Vagina (tissue), 2 donors: ENCODE data around the gene SLC29A2. TPM values are rescaled to one million over a fixed set of nuclear protein-coding genes. Genes with fewer than 3 reads are reported as not detected.

Experiments
- DNase-seq, 2 donors: peaks; one replicate each; pipeline ENCODE4 v3.0.0-alpha.2; 2017; ENCODE audit errors: extremely low spot score in 2 of 2
- H3K27ac ChIP-seq: fragments of 200-600 bp; sonication (generic); one replicate; pipeline ENCODE4 v1.5.1; 2019
- H3K27me3 ChIP-seq: fragments of 200-600 bp; sonication (generic); one replicate; pipeline ENCODE4 v1.5.1; 2019
- H3K36me3 ChIP-seq, 2 donors: fragments of 200-600 bp; sonication (generic); one replicate each; pipeline ENCODE4 v1.5.1; 2017 to 2019
- H3K4me1 ChIP-seq: fragments of 200-600 bp; sonication (generic); one replicate; pipeline ENCODE4 v1.5.1; 2019
- H3K4me3 ChIP-seq, 2 donors: fragments of 200-600 bp; sonication (generic); 1 replicate in 1 of 2; 2 replicates in 1 of 2; pipeline ENCODE4 v1.5.1; 2016 to 2019
- H3K9me3 ChIP-seq: fragments of 200-600 bp; sonication (generic); one replicate; pipeline ENCODE4 v1.5.1; 2019
- CTCF ChIP-seq, 3 experiments: fragments of 450-650 bp in 2 of 3; fragments of 200-600 bp in 1 of 3; sonication (generic) in 1 of 3; IDR thresholded peaks; one replicate each; pipeline ENCODE4 v1.5.1; 2017 to 2019; ENCODE audit warnings: antibody characterized with exemption in 3 of 3, mild to moderate bottlenecking in 2 of 3, moderate library complexity in 2 of 3
- POLR2A ChIP-seq, 2 donors: fragments of 450-650 bp; IDR thresholded peaks; one replicate each; pipeline ENCODE4 v1.6.1; 2017; ENCODE audit warnings: antibody characterized with exemption in 2 of 2, mild to moderate bottlenecking in 2 of 2, moderate library complexity in 2 of 2
- POLR2AphosphoS5 ChIP-seq, 2 donors: sonication (generic); formaldehyde crosslinking; IDR thresholded peaks; one replicate each; pipeline ENCODE4 v1.9.0; 2017; ENCODE audit warnings: antibody characterized with exemption in 2 of 2, mild to moderate bottlenecking in 2 of 2, low read depth in 1 of 2; ENCODE audit not compliant: insufficient read depth in 1 of 2
- intact Hi-C: fragments of 100-400 bp; cut with DNase I; formaldehyde crosslinking; loops from one replicate; pipeline ENCODE4 v1.15.1; 2023
- total RNA-seq: library from RNA; depleted of rRNA; stranded (reverse); fragments of >200 nt; gene quantifications from one replicate; pipeline ENCODE4 v1.2.3, GENCODE V29; 2016

SLC29A2 gene
- total RNA-seq, 1 donor from 2014 or later, result 4.2 TPM

- intact Hi-C loops, result no loop called here
- no peaks in the 10 kb centered on the region for H3K27me3 ChIP-seq
- H3K4me1 ChIP-seq, result peaks cover 40% of the 10 kb centered on the region
- peak within 1 kb of the TSS; percentile 71 to 89 for H3K4me3 ChIP-seq
- no peak for TF ChIP-seq POLR2A (IDR thresholded peaks at IDR 0.05)
- TF ChIP-seq POLR2AphosphoS5 (IDR thresholded peaks at IDR 0.05; ENCODE audit: insufficient read depth in 1 of 2, low read depth in 1 of 2), result peak; percentile 56 to 77
- H3K36me3 ChIP-seq, result no peaks in the 10 kb centered on the region
- H3K27ac ChIP-seq, result peak within 1 kb of the TSS; percentile 92
- no peaks in the 10 kb centered on the region for H3K9me3 ChIP-seq
- DNase-seq, result peak in 1 of 2 donors; percentile 97
Measured at GRCh38 chr11:66347425-66348276, 23.9 kb downstream of the SLC29A2 start, which contains the start of gene B4GAT1. Gene B4GAT1, minus strand, starts transcription at chr11:66347629. Its CDS starts 84 bp downstream, at chr11:66347545.

- DNase-seq, result no peak
Measured at GRCh38 chr11:66346476-66347424, 24.8 kb downstream of the SLC29A2 start.

DNA sequence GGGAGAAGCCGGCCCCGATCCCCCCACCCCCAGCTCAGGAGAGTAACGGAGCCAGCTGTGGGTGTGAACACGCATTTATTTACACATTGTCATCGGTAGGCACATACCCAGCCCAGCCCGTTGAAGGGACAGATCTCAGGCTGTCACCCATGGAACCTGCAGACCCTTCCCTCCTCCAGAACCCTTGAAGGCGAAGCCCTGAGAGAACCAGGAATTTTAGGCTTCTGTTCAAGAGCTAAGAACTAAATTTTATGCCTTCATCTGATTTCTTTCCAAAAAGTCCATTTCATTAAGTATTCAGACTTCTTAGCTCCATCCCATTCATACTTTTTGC, 26.3 kb downstream of the SLC29A2 start:
- no peak for TF ChIP-seq POLR2AphosphoS5 (IDR thresholded peaks at IDR 0.05; ENCODE audit: insufficient read depth in 1 of 2, low read depth in 1 of 2)
- no peak for TF ChIP-seq CTCF (IDR thresholded peaks at IDR 0.05)
- no peak for TF ChIP-seq POLR2A (IDR thresholded peaks at IDR 0.05)
- Histone ChIP-seq H3K27me3 (no peaks in the 10 kb centered on the region), H3K4me1 (peaks cover 40% of the 10 kb centered on the region), H3K36me3 (peaks cover 0 to 20% of the 10 kb centered on the region in 2 donors), H3K9me3 (no peaks in the 10 kb centered on the region), H3K27ac (peak overlapping the region; percentile 49), H3K4me3 (peak overlapping the region; percentile 71 to 89)
- intact Hi-C loops, result no loop called here
- no peak for DNase-seq

More at GRCh38 chr11:66346476-66347424, 24.8 kb downstream of the SLC29A2 start:
- peak overlapping the region; percentile 71 to 89 for H3K4me3 ChIP-seq
- TF ChIP-seq POLR2A (IDR thresholded peaks at IDR 0.05) (no peak), POLR2AphosphoS5 (IDR thresholded peaks at IDR 0.05; ENCODE audit: insufficient read depth in 1 of 2, low read depth in 1 of 2) (peak in 1 of 2 donors; percentile 26)
- H3K27ac ChIP-seq, result peak overlapping the region; percentile 92
- intact Hi-C loops, result no loop called here
- peaks cover 0 to 5% of the 10 kb centered on the region in 2 donors for H3K36me3 ChIP-seq
- H3K9me3 ChIP-seq, result no peaks in the 10 kb centered on the region
- peaks cover 40% of the 10 kb centered on the region for H3K4me1 ChIP-seq
- no peaks in the 10 kb centered on the region for H3K27me3 ChIP-seq

- peaks cover 0 to 25% of the 10 kb centered on the region in 2 donors for H3K36me3 ChIP-seq
- no peak for DNase-seq
- H3K27me3 ChIP-seq, result no peaks in the 10 kb centered on the region
- peak within 1 kb of the TSS; percentile 49 for H3K27ac ChIP-seq
- intact Hi-C loops, result no loop called here
- peaks cover 40% of the 10 kb centered on the region for H3K4me1 ChIP-seq
- peak within 1 kb of the TSS; percentile 71 to 89 for H3K4me3 ChIP-seq
- H3K9me3 ChIP-seq, result no peaks in the 10 kb centered on the region
- TF ChIP-seq POLR2A (IDR thresholded peaks at IDR 0.05) (peak in 1 of 2 donors; percentile 44), POLR2AphosphoS5 (IDR thresholded peaks at IDR 0.05; ENCODE audit: insufficient read depth in 1 of 2, low read depth in 1 of 2) (peak; percentile 94 to 99), CTCF (IDR thresholded peaks at IDR 0.05) (peak in 2 of 3 experiments; percentile 21)
Measured at GRCh38 chr11:66344550-66345315, 26.8 kb downstream of the SLC29A2 start, which contains the start of gene BRMS1. Gene BRMS1, minus strand, starts transcription at chr11:66345104. Its CDS starts 2,870 bp downstream, at chr11:66342234.

DNA sequence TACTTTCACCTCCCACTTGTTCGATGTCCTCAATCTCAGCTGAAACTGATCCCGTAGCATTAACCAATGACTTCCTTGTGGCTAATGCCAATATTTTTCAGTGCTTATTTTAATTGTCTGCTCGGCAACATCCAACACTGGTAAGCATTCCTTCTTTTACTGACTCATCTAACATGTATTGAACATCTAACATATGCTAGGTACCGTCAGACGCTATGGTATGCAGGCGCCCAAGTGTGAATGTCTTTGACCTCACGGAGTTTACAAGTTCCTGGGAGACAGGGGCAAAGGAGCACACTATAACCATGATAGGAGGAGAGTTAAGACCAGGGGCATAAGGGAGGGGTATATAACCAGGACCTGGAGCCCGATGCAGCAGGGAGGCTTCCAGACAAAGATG, 28.4 kb downstream of the SLC29A2 start:
- H3K27me3 ChIP-seq, result no peaks in the 10 kb centered on the region
- no peak for TF ChIP-seq POLR2AphosphoS5 (IDR thresholded peaks at IDR 0.05; ENCODE audit: insufficient read depth in 1 of 2, low read depth in 1 of 2)
- TF ChIP-seq POLR2A (IDR thresholded peaks at IDR 0.05), result no peak
- TF ChIP-seq CTCF (IDR thresholded peaks at IDR 0.05), result no peak
- no peak overlapping the region for H3K27ac ChIP-seq
- peaks cover 0 to 39% of the 10 kb centered on the region in 2 donors for H3K36me3 ChIP-seq
- H3K4me3 ChIP-seq, result no peak overlapping the region
- no peak for DNase-seq
- H3K9me3 ChIP-seq, result no peaks in the 10 kb centered on the region
- H3K4me1 ChIP-seq, result peaks cover 44% of the 10 kb centered on the region
- intact Hi-C loops, result no loop called here
